HPDE6-E6E7 (cell line): ENCODE data around the gene MMP17.

Experiments
- DNase-seq: peaks from one replicate; pipeline ENCODE4 v3.0.0; 2011; ENCODE audit warnings: missing footprints; ENCODE audit errors: extremely low spot score

The MMP17 gene

GRCh38 chr12:131894313-131894860 is 66.2 kb downstream of the MMP17 start, which contains the start of gene ULK1:
TSS of gene ULK1 (plus strand) at chr12:131894622. CDS start at chr12:131895002, 380 bp downstream.
- DNase-seq: peak; percentile 95

DNA sequence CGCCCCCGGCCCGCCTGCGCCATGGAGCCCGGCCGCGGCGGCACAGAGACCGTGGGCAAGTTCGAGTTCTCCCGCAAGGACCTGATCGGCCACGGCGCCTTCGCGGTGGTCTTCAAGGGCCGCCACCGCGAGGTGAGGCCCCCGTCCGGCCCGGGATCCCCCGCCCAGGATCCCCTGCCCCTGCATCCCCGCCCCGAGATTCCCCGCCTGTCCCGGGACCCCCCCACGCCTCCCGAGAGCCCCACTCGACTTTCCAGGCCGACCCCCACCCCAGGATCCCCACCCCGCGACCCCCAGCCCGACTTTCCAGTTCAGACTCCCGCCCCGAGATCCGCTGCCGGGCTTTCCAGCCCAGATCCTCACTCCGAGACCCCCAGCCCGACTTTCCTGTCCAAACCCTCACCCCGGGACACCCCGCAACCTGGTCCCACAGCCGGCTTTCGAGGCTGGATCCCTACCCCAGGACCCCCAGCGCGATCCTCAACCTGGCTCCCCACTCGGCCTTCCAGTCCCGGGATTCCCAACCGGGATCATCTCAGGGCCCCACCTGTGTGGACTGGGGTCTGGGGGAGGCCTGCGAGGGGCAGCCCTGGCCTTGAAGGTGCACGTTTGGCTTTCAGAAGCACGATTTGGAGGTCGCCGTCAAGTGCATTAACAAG is 66.9 kb downstream of the MMP17 start:
- DNase-seq: no peak

- DNase-seq: no peak
These were observed 67.5 kb downstream of the MMP17 start for GRCh38 chr12:131895640-131896079.

- peak; percentile 89 for DNase-seq
These were observed 68.1 kb downstream of the MMP17 start for GRCh38 chr12:131896080-131896810.

DNA sequence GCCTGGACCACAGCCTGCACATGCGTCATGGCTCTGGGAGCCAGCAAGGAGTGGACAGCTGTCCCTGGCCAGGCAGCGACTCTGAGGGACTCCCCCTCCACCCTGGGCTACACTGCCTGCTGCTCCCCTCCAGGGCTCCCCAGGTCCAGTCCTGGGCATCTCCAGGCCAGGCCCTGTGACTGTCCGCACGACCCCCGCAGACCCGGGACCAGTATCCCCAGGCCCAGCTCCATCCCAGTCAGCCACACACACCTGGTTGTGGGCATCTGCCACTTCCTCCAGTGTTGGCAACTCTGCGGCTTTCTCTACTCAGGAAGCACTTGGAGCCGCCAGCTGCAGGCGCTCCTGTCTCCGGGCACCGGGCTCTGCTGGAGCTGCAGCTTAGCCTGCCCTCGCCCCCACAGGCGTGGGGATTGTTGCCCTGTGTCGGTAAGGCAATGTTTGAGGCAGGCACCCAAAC is 68.6 kb downstream of the MMP17 start:
- no peak for DNase-seq

DNA sequence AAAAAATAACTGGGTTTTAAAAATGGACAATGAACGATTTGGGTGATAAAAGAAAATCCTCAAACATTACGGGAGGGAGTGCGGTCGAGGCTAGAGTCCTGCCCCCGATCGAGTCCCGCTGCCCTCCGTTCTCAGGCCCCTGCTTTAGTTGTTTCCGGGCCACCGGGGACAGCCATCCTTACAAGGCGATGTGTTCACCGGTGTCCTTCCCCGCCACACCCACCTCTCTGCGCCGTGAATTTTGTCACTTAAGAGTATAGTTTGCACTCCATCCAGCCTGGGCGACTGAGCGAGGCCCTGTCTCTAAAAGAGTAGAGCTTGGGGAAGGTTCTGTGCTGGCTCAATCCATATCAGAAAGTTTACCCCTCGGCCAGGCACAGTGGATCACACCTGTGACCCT is 69.1 kb downstream of the MMP17 start:
- no peak for DNase-seq

DNA sequence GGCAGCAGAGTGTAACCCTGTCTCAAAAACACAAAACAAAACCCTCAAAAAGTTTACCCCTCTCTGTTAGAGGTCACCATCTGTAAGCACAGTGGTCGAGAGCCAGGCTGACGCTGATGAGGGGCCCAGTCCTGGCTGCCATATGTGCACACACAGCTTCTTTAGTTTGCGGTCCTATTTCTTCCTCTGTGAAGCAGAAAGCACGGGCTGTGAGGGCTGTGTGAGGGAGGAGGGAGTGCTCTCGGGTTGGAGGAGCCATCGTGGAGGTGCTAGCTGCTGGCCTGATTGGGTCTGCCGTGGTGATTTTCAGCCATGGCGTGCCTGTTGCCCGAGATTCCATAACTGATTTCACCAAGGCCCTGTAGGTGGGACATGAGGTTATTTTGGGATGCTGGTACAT is 69.7 kb downstream of the MMP17 start:
- DNase-seq: no peak

DNA sequence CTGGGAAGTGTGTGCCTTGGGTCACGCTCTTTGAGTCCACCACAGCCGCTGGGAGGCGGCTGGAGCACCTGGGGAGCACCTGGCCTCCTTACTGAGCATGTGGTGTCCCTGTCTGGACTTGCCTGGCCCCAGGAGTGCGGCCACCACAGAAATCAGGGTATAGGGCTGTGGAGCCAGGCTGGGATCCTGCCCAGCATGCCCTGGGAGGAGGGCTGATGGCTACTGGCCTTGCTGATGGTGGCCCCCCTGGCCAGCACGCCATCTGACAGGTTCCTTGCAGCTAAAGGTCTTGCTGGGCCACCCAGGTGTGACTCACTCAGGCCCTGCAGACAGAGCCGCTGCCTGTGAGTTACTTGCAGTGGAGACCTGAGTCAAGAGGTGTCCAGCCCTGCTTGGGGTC is 72.2 kb downstream of the MMP17 start:
- peak; percentile 54 for DNase-seq
